WI38 (cell line): ENCODE measurements around the gene HOXD11.

Source experiments
- H3K4me3 ChIP-seq: 2 replicates; pipeline ENCODE4 v1.5.1; 2011; ENCODE audit warnings: low read depth, mild to moderate bottlenecking, control low read depth, low read length
- CTCF ChIP-seq: IDR thresholded peaks from 2 replicates; pipeline ENCODE4 v1.5.1; 2012; ENCODE audit warnings: low read depth, mild to moderate bottlenecking, control low read depth, low read length

The HOXD11 gene

DNA sequence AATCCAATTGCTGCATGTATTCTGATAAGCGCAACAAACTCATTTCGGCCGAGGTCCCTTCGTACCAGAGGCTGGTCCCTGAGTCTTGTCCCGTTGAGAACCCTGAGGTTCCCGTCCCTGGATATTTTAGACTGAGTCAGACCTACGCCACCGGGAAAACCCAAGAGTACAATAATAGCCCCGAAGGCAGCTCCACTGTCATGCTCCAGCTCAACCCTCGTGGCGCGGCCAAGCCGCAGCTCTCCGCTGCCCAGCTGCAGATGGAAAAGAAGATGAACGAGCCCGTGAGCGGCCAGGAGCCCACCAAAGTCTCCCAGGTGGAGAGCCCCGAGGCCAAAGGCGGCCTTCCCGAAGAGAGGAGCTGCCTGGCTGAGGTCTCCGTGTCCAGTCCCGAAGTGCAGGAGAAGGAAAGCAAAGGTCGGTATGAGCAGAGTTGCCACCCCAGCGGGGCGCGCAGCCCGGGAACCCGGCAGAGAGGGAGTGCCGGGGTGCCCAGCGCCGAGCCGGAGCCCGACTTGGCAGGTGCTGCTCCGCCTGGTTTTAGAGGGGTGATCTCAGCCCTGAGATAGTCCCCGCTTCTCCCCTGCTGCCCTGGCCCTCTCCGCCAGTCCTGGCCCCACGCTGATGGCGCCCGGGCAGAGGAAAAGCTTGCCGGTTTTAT is 10.2 kb downstream of the HOXD11 start:
- no peak overlapping the region for H3K4me3 ChIP-seq
- no peak for TF ChIP-seq CTCF

DNA sequence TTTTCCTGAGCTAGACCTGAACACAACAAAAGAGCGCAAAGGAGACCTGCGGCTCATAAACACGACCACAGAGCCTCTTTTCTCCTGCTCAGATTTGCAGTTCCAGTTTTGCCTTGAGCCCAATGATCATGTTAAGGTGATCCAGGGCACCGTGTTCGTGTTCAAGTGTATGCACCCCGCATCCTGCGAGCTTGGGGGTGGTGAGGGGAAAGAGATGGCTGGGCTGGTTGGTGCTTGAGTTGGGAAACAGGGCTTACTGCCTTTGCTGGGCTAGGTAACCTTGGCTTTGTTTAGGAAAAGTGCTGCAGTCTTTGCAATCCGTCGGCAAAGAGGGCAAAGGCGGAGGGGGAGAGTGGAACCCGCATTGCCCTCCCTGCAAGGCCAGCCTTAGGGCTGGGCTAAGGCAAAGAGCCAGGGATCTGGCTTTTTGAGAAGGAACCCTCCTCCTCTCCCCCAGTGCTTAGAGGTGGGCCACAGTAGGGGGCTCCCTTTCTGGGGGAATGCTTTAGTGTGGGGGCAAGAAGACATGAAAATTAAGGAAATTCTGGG is 10.8 kb downstream of the HOXD11 start:
- no peak for TF ChIP-seq CTCF
- no peak overlapping the region for H3K4me3 ChIP-seq

- TF ChIP-seq CTCF, result peak; percentile 24; the same call in 1 of the 2 replicates
- H3K4me3 ChIP-seq, result no peak overlapping the region
These were observed 11.7 kb downstream of the HOXD11 start for GRCh38 chr2:176118601-176119339.

DNA sequence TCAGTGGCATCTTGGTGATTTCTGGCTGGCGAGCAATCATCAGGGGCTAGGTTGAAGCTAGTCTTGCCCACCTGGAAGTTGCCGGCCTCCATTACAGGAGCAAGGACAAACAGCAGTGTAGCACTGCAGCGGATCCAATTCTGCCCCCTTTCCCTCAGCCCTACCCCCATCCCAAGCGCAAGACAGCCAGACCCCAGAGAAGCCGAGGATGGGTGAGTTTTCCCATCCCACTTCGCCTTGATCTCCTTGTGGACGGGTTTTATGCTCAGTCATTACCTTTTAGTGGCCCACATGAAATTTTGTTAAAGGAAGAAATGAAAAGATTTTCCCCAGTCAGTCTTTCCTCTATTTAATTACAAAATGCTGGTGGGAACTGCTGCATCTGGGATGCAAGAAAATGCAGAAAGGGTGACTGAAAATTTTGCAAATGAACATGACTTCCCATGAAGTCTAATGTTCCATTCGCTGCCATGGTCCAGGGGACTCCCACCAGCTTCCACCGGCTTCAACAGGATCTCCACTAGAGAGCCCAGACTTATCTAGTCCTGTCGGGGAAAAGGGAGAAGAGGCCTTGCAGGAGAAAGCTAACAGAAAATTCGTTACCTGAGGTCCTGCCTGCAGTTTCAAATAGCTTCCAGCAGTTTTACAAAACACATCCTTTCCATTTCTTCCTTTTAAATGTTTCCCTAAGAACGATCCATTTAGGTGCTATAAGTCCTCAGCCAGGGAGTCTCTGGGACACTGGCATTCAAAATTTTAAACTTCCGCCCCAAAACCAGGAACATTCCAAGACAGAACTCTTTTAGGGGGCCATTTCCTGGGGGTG is 13.5 kb downstream of the HOXD11 start:
- no peak for TF ChIP-seq CTCF
- H3K4me3 ChIP-seq, result no peak overlapping the region

DNA sequence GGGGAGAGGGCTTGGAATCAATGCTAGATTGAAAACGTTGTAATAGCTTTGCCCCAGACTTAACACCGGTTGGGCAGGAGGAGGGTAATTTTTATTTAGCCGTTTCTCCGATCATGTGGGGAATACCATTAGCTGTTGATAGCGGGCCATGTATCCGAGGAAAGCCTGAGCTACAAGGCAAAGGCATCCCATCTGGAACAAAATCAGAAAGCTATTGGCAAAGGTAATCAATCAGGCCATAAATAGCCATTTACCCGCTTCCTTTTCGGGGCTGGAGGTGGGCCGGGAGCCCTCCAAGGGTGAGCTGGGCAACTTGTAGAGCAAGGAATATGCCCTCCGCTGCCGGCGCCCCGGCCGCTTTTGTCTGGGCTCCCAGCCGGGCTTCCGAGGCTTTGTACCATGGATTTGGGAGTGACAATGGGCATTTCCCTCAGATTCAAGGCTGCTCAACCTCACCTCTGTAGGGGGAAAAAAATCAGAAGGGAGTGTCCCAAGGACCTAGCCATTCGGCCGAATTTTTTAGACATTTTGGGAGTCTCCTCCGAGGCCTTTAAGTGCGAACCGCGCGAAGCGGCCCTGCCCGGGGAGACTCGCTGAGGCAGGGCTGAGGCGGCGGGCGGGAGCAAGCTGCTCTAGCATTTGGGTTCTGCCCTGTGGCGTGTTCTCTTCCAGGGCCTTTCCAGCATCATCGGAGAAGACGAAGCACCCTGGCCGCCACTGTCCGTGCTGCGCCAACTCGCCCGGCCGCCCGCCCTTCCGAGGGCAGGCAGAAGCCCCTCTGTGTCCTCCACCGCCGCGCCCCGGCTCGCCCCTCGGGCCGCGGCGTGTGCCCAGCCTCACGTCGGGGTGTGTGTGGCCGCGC is 14.3 kb downstream of the HOXD11 start:
- TF ChIP-seq CTCF, result no peak
- H3K4me3 ChIP-seq, result no peak overlapping the region

DNA sequence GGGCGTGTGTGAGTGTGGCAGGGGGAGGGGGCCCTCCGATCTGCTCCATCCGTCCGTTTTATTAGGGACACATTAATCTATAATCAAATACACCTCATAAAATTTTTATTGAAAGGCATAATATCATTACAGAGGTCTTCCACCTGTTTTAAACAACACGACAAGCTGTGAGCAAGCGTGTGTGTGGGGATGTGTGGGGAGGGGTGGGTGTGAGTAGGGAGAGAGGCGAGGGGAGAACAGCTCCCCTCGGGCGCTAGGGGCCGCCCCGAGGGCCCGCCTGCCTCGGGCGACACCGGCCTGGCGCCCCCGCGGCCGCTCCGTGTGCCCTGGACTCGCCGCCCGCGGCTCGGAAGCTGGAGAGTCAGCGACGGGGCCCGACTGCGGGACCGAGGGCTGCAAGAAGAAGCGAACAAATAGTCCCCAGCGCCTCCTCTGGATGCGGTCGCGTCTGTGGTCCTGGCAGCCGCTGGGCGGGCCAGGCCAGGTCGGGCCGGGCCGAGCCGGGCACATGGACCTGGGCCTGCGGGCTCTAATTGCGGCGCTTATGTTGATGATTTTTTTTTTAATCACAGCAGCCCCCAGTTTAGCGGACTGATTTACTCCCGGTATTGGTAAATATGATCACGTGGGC is 15.1 kb downstream of the HOXD11 start:
- H3K4me3 ChIP-seq, result no peak overlapping the region; the same call in 1 of the 2 replicates
- no peak for TF ChIP-seq CTCF
